Measurements from ENCODE around the gene HOXB4. TPM values are rescaled to one million over a fixed set of nuclear protein-coding genes. Genes with fewer than 3 reads are reported as not detected.

The HOXB4 gene
- total RNA-seq, 1 experiment from 2014 or later, result 11.3 TPM

DNA sequence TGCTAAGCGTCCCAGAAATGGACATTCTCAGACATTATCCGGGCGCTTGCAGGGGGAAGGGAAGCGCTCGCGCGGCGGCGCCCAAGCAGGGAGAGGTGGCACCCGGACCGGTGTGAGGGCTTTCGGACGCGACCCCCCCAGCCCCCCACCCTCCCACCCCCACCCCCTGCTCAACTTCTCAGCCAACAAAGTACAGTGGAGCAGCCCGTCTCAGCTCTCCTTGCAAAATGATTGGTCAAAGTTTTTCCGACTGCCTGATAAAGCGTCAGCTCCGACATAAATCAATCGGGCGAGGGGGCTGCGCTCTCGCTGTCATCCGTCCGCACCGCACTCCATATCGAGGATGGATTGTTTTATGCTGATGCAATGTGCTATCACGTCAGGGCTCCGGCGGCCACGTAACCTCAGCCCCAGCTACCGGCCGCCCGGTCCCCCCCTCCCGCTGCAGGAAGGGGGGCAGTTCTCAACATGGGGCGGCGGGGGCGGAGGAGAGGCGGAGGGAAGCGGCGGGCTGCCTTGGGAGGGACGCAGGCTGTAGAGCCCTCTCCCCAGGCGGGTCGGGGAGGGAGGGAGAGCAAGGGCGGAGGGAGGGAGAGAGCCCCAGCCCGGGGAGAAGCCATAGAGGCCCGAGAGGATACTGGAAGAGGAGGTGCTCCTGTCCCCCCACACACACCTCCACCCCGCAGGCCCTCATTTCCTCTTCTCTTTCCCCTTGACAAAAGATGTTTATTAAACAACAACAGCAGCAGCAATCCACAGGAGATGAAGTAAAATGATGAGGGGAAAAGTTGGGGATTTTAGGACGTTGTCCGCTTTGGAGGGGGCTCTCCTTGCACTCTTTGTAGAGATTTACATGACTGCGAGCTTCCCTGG is 48.3 kb upstream of the HOXB4 start, which contains the start of gene HOXB9 (continued):
- TF ChIP-seq, protein P1, sequence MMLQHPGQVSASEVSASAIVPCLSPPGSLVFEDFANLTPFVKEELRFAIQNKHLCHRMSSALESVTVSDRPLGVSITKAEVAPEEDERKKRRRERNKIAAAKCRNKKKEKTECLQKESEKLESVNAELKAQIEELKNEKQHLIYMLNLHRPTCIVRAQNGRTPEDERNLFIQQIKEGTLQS (IDR thresholded peaks at IDR 0.05), result no peak; the same call in 1 of the 2 replicates
- TF ChIP-seq CEBPB (IDR thresholded peaks at IDR 0.05; ENCODE audit: low read depth) (no peak; the same call in 1 of the 2 replicates), EGR1 (IDR thresholded peaks at IDR 0.05; ENCODE audit: low read depth) (peak; percentile 99), ZFX (IDR thresholded peaks at IDR 0.05) (no peak), ELF1 (IDR thresholded peaks at IDR 0.05; ENCODE audit: borderline replicate concordance, low read depth) (no peak)
- TF ChIP-seq, protein P2, sequence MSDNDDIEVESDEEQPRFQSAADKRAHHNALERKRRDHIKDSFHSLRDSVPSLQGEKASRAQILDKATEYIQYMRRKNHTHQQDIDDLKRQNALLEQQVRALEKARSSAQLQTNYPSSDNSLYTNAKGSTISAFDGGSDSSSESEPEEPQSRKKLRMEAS (IDR thresholded peaks at IDR 0.05), result peak; percentile 80; the same call in 1 of the 2 replicates

DNA sequence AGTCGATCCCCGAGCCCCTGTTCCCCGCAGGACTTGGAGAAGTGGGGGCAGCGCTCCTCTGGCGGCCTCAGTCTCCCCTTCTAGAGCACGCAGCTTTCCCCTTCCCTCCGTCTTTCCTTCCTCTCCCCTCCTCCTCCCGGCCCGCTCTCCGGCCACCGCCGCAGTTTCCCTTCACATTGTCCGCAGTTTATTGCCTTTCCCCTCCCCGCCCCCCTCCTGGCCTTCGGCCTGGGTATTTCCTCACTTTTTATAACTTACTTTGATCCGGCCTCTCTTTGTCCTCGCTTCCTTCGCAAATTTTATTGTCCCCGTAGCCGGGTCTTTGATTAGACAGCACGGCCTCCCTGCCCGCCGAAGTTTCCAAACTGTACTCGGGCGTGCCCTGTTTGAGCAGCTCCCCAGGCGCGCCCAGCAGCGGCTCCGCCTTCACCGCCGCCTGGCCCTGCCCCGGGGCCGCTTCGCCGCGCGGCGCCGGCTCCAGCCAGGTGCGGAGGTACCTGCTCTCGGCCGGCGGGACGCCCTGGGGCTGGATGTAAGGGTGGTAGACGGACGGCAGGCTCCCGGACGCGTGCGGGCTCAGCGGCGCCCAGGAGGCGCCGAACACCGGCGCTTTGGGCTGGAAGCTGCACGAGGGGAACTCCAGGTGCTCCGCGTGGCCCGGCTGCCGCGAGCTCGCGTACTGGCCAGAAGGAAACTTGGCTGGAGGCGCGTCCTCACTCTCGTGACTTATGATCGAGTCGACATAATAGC is 47.5 kb upstream of the HOXB4 start:
- Histone ChIP-seq H3K79me2 (ENCODE audit: insufficient read depth, low read length) (peaks cover 42% of the 10 kb centered on the region), H2AFZ (ENCODE audit: low read depth, low read length, poor library complexity, severe bottlenecking) (no peak overlapping the region), H3K9me2 (ENCODE audit: insufficient read depth) (no peaks in the 10 kb centered on the region), H3K27ac (ENCODE audit: low read depth, low read length) (peak overlapping the region; percentile 95), H3K4me1 (ENCODE audit: control insufficient read depth in 1 of 2, insufficient read depth in 2 of 2, low read length in 2 of 2) (peaks cover 15 to 30% of the 10 kb centered on the region in 2 experiments), H4K20me1 (ENCODE audit: insufficient read depth) (no peaks in the 10 kb centered on the region), H3K27me3 (ENCODE audit: insufficient read depth, low read length) (no peaks in the 10 kb centered on the region), H3K4me2 (ENCODE audit: low read length) (peak overlapping the region; percentile 98), H3K36me3 (ENCODE audit: control insufficient read depth in 1 of 2, insufficient read depth in 2 of 2, low read length in 2 of 2) (no peaks in the 10 kb centered on the region; a peak in 2 of 4 replicates), H3K9me3 (ENCODE audit: control insufficient read depth in 1 of 2, insufficient read depth in 1 of 2, low read depth in 1 of 2, low read length in 2 of 2) (no peaks in the 10 kb centered on the region), H3K9ac (ENCODE audit: low read length) (peak overlapping the region; percentile 95), H3K4me3 (replicated peaks in 1 of 2; ENCODE audit: low read depth in 1 of 2, low read length in 2 of 2) (peak overlapping the region; percentile 81 to 86)
- POLR2A ChIA-PET, result interaction anchor here (0.7 to 2.2 kb wide), 17 partner anchors 8 to 577 kb away, joined by 3 to 11 read pairs (median 3); partner anchors contain the start of gene NFE2L1
- intact Hi-C loops (cut with micrococcal nuclease), result no loop called here
- ATAC-seq, result peak; percentile 76
- no peak for DNase-seq (ENCODE audit: low read depth, low spot score)
- RAD21 ChIA-PET (ENCODE audit: low non-redundant PET in 1 of 2, low total read pairs in 2 of 2, uncharacterized antibody in 2 of 2, unreplicated experiment in 2 of 2), result interaction anchor here (0.7 to 1.5 kb wide), 2 partner anchors 253 to 403 kb away, joined by 3 to 5 read pairs; no protein-coding TSS in a partner anchor
- CTCF ChIA-PET, result interaction anchor here (0.9 to 1.8 kb wide), 10 partner anchors 8 to 600 kb away, joined by 3 to 12 read pairs (median 4); partner anchors contain the start of gene HOXB8
- BruUV-seq (replicated peaks), result no TSS peak
- TF ChIP-seq YY1 (IDR thresholded peaks at IDR 0.05; ENCODE audit: extremely low read depth, insufficient replicate concordance, low read depth, low read length) (peak; percentile 3), FOSL1 (IDR thresholded peaks at IDR 0.05; ENCODE audit: low read depth) (no peak), SIN3A (IDR thresholded peaks at IDR 0.05; ENCODE audit: low read depth) (0 out of 2 replicates have a peak, but pooled peaks have one; percentile 33), POLR2A (IDR thresholded peaks at IDR 0.05; ENCODE audit: borderline replicate concordance, extremely low read depth, insufficient read depth, insufficient read length) (peak; percentile 51), JUND (IDR thresholded peaks at IDR 0.05) (no peak), TCF7L2 (IDR thresholded peaks at IDR 0.05; ENCODE audit: borderline replicate concordance, extremely low read depth, insufficient read depth, insufficient read length) (peak; percentile 63), EZH2phosphoT487 (IDR thresholded peaks at IDR 0.05; ENCODE audit: borderline replicate concordance) (no peak), ZFX (IDR thresholded peaks at IDR 0.05) (peak; percentile 75), EZH2 (IDR thresholded peaks at IDR 0.05) (no peak), ELF1 (IDR thresholded peaks at IDR 0.05; ENCODE audit: borderline replicate concordance, low read depth) (no peak)
- TF ChIP-seq, protein P3, sequence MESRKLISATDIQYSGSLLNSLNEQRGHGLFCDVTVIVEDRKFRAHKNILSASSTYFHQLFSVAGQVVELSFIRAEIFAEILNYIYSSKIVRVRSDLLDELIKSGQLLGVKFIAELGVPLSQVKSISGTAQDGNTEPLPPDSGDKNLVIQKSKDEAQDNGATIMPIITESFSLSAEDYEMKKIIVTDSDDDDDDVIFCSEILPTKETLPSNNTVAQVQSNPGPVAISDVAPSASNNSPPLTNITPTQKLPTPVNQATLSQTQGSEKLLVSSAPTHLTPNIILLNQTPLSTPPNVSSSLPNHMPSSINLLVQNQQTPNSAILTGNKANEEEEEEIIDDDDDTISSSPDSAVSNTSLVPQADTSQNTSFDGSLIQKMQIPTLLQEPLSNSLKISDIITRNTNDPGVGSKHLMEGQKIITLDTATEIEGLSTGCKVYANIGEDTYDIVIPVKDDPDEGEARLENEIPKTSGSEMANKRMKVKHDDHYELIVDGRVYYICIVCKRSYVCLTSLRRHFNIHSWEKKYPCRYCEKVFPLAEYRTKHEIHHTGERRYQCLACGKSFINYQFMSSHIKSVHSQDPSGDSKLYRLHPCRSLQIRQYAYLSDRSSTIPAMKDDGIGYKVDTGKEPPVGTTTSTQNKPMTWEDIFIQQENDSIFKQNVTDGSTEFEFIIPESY (IDR thresholded peaks at IDR 0.05; ENCODE audit: extremely low read depth, insufficient replicate concordance, low read length), result no peak
- TF ChIP-seq, protein P4, sequence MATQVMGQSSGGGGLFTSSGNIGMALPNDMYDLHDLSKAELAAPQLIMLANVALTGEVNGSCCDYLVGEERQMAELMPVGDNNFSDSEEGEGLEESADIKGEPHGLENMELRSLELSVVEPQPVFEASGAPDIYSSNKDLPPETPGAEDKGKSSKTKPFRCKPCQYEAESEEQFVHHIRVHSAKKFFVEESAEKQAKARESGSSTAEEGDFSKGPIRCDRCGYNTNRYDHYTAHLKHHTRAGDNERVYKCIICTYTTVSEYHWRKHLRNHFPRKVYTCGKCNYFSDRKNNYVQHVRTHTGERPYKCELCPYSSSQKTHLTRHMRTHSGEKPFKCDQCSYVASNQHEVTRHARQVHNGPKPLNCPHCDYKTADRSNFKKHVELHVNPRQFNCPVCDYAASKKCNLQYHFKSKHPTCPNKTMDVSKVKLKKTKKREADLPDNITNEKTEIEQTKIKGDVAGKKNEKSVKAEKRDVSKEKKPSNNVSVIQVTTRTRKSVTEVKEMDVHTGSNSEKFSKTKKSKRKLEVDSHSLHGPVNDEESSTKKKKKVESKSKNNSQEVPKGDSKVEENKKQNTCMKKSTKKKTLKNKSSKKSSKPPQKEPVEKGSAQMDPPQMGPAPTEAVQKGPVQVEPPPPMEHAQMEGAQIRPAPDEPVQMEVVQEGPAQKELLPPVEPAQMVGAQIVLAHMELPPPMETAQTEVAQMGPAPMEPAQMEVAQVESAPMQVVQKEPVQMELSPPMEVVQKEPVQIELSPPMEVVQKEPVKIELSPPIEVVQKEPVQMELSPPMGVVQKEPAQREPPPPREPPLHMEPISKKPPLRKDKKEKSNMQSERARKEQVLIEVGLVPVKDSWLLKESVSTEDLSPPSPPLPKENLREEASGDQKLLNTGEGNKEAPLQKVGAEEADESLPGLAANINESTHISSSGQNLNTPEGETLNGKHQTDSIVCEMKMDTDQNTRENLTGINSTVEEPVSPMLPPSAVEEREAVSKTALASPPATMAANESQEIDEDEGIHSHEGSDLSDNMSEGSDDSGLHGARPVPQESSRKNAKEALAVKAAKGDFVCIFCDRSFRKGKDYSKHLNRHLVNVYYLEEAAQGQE (IDR thresholded peaks at IDR 0.05; ENCODE audit: low read depth), result no peak
